Measurements from ENCODE around the gene CYP51A1.
A peak's percentile ranks its signal among the peaks of the same experiment; 100 is the strongest.
"Not testable (repeated sequence)": the region's sequence is repeated elsewhere in the genome, so short reads cannot be mapped to it uniquely, and the experiment has no call there.

The CYP51A1 gene

GRCh38 chr7:92158660-92159575 lies 24.6 kb upstream of the CYP51A1 start:
- ChIA-PET CTCF (interaction anchor here (5.5 kb wide), 1 partner anchor 20 kb away, joined by 30 read pairs; the partner anchor contains the start of gene LRRD1), POLR2A (no interaction called here)
- no peak overlapping the region for H3K4me3 ChIP-seq (ENCODE audit: low read depth, low read length)
- DNase-seq (ENCODE audit: low read depth, low spot score) = peak; percentile 73
- TF ChIP-seq CTCF (IDR thresholded peaks at IDR 0.05; ENCODE audit: insufficient read depth, low read length, missing control alignments) = no peak

GRCh38 chr7:92156990-92157389 lies 22.7 kb upstream of the CYP51A1 start:
- no peak for TF ChIP-seq CTCF (IDR thresholded peaks at IDR 0.05; ENCODE audit: insufficient read depth, low read length, missing control alignments)
- no peak for DNase-seq (ENCODE audit: low read depth, low spot score)
- no peak overlapping the region for H3K4me3 ChIP-seq (ENCODE audit: low read depth, low read length)
- ChIA-PET CTCF (no interaction called here), POLR2A (interaction anchor here (0.8 kb wide), 1 partner anchor 23 kb away, joined by 3 read pairs; the partner anchor contains the start of gene CYP51A1)

GRCh38 chr7:92155108-92155739 lies 20.9 kb upstream of the CYP51A1 start:
- POLR2A ChIA-PET = no interaction called here
- no peak overlapping the region for H3K4me3 ChIP-seq (ENCODE audit: low read depth, low read length)
- no peak for DNase-seq (ENCODE audit: low read depth, low spot score)
- CTCF ChIA-PET = no interaction called here
- no peak for TF ChIP-seq CTCF (IDR thresholded peaks at IDR 0.05; ENCODE audit: insufficient read depth, low read length, missing control alignments)

- no peak overlapping the region for H3K4me3 ChIP-seq (ENCODE audit: low read depth, low read length)
- ChIA-PET POLR2A (no interaction called here), CTCF (interaction anchor here (0.5 to 2.3 kb wide), 3 partner anchors 16 to 311 kb away, joined by 3 to 10 read pairs (median 3); partner anchors contain the start of gene CYP51A1)
- no peak for TF ChIP-seq CTCF (IDR thresholded peaks at IDR 0.05; ENCODE audit: insufficient read depth, low read length, missing control alignments)
- no peak for DNase-seq (ENCODE audit: low read depth, low spot score)
Measured at GRCh38 chr7:92150450-92151017, 16.3 kb upstream of the CYP51A1 start.

- H3K4me3 ChIP-seq (ENCODE audit: low read depth, low read length) = no peak overlapping the region
- POLR2A ChIA-PET = no interaction called here
- CTCF ChIA-PET = interaction anchor here (0.9 to 2.3 kb wide), 2 partner anchors 16 to 30 kb away, joined by 4 to 10 read pairs; partner anchors contain the start of genes CYP51A1 and LRRD1
- DNase-seq (ENCODE audit: low read depth, low spot score) = no peak
- TF ChIP-seq CTCF (IDR thresholded peaks at IDR 0.05; ENCODE audit: insufficient read depth, low read length, missing control alignments) = no peak
Measured at GRCh38 chr7:92149736-92150239, 15.5 kb upstream of the CYP51A1 start.

- H3K4me3 ChIP-seq (ENCODE audit: low read depth, low read length); DNase-seq (ENCODE audit: low read depth, low spot score); POLR2A ChIA-PET: not testable (repeated sequence)
- CTCF ChIA-PET = interaction anchor here (3.3 kb wide), 1 partner anchor 9 kb away, joined by 13 read pairs; the partner anchor contains the start of gene CYP51A1
Measured at GRCh38 chr7:92143192-92143880, 9.1 kb upstream of the CYP51A1 start.

- H3K4me3 ChIP-seq (ENCODE audit: low read depth, low read length); DNase-seq (ENCODE audit: low read depth, low spot score); POLR2A ChIA-PET: not testable (repeated sequence)
- CTCF ChIA-PET = interaction anchor here (3.3 kb wide), 1 partner anchor 9 kb away, joined by 13 read pairs; the partner anchor contains the start of gene CYP51A1
Measured at GRCh38 chr7:92142791-92143190, 8.5 kb upstream of the CYP51A1 start.

Measured in AG04449 (cell line).